Suprapubic skin (tissue), 4 donors: Measurements from ENCODE around the gene STK24. TPM values are rescaled to one million over a fixed set of nuclear protein-coding genes. Genes with fewer than 3 reads are reported as not detected.

Source experiments
- DNase-seq, 2 donors: peaks; one replicate each; pipeline ENCODE4 v3.0.0-alpha.2; 2019; ENCODE audit warnings: low spot score in 2 of 2
- H3K27ac ChIP-seq: fragments of 200-600 bp; sonication (generic); one replicate; pipeline ENCODE4 v1.5.1; 2019
- H3K27me3 ChIP-seq: fragments of 200-600 bp; sonication (generic); one replicate; pipeline ENCODE4 v1.5.1; 2019
- H3K36me3 ChIP-seq: fragments of 200-600 bp; sonication (generic); one replicate; pipeline ENCODE4 v1.5.1; 2019
- H3K4me1 ChIP-seq: fragments of 200-600 bp; sonication (generic); one replicate; pipeline ENCODE4 v1.5.1; 2019
- H3K4me3 ChIP-seq: fragments of 200-600 bp; sonication (generic); one replicate; pipeline ENCODE4 v1.5.1; 2019; ENCODE audit warnings: mild to moderate bottlenecking
- H3K9me3 ChIP-seq: fragments of 200-600 bp; sonication (generic); one replicate; pipeline ENCODE4 v1.5.1; 2019
- CTCF ChIP-seq, 2 donors: fragments of 200-600 bp in 1 of 2; fragments of 450-650 bp in 1 of 2; sonication (generic) in 1 of 2; IDR thresholded peaks; one replicate each; pipeline ENCODE4 v1.5.1; 2016 to 2019; ENCODE audit warnings: antibody characterized with exemption in 2 of 2, mild to moderate bottlenecking in 1 of 2, moderate library complexity in 1 of 2
- EP300 ChIP-seq: sonication (generic); formaldehyde crosslinking; IDR thresholded peaks from one replicate; pipeline ENCODE4 v1.6.1; 2017; ENCODE audit warnings: antibody characterized with exemption
- POLR2A ChIP-seq, 2 donors: fragments of 450-650 bp; IDR thresholded peaks; one replicate each; pipeline ENCODE4 v1.6.1; 2017; ENCODE audit warnings: antibody characterized with exemption in 2 of 2, mild to moderate bottlenecking in 2 of 2, moderate library complexity in 2 of 2
- POLR2AphosphoS5 ChIP-seq, 3 donors: sonication (generic); formaldehyde crosslinking; IDR thresholded peaks; one replicate each; pipeline ENCODE4 v1.6.1; 2017; ENCODE audit warnings: antibody characterized with exemption in 3 of 3
- WGBS: methylation state at CpG from one replicate; pipeline ENCODE4 v1.1.5; 2018; 5-methylcytosine and 5-hydroxymethylcytosine counted together
- total RNA-seq, 4 donors: library from RNA; depleted of rRNA; stranded (reverse); fragments of >200 nt; gene quantifications; one replicate each; pipeline ENCODE4 v1.1.0, GENCODE V29; 2016

The STK24 gene
- total RNA-seq, 4 donors from 2014 or later, result 132 to 200 (median 176) TPM

DNA sequence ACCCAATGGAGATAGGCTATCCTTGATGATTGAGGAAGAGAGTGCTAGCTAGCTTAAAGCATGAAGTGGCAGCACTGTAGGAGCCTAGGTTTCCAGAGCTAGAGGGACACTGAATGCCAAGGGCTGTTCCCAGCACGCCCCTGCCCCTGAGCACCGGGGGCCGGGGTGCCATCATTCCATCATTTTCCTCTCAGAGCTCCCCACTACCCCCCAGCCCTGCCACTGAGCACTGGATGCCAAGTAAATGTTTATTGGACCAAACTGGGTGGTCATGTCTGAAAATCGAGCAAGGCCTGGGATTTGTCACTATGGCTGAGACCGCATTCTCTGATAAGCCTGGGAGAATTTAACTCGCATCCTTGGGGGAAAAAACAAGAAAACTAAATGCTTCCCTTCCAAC, 142.8 kb downstream of the STK24 start:
- Histone ChIP-seq H3K4me1 (no peaks in the 10 kb centered on the region), H3K4me3 (no peak overlapping the region), H3K27me3 (no peaks in the 10 kb centered on the region), H3K36me3 (peaks cover 16% of the 10 kb centered on the region), H3K27ac (no peak overlapping the region), H3K9me3 (no peaks in the 10 kb centered on the region)
- 96% methylated on average over 6 of the region's 6 CpGs for WGBS
- TF ChIP-seq EP300 (no peak), CTCF (IDR thresholded peaks at IDR 0.05) (no peak), POLR2AphosphoS5 (IDR thresholded peaks at IDR 0.05) (no peak), POLR2A (IDR thresholded peaks at IDR 0.05) (no peak)
- no peak for DNase-seq

GRCh38 chr13:98433654-98434053, 143.3 kb downstream of the STK24 start:
- H3K27me3 ChIP-seq, result no peaks in the 10 kb centered on the region
- no peaks in the 10 kb centered on the region for H3K4me1 ChIP-seq
- no peaks in the 10 kb centered on the region for H3K9me3 ChIP-seq
- 96% methylated on average over 10 of the region's 10 CpGs for WGBS
- peaks cover 14% of the 10 kb centered on the region for H3K36me3 ChIP-seq
- no peak overlapping the region for H3K4me3 ChIP-seq
- no peak for DNase-seq
- no peak overlapping the region for H3K27ac ChIP-seq
- no peak for TF ChIP-seq POLR2A (IDR thresholded peaks at IDR 0.05)
- TF ChIP-seq POLR2AphosphoS5 (IDR thresholded peaks at IDR 0.05), result no peak
- TF ChIP-seq CTCF (IDR thresholded peaks at IDR 0.05), result no peak
- no peak for TF ChIP-seq EP300

- Histone ChIP-seq H3K27me3 (no peaks in the 10 kb centered on the region), H3K4me3 (no peak overlapping the region), H3K9me3 (no peaks in the 10 kb centered on the region), H3K36me3 (peaks cover 22% of the 10 kb centered on the region), H3K27ac (no peak overlapping the region), H3K4me1 (no peaks in the 10 kb centered on the region)
- DNase-seq, result no peak
- TF ChIP-seq EP300 (no peak), CTCF (IDR thresholded peaks at IDR 0.05) (no peak), POLR2AphosphoS5 (IDR thresholded peaks at IDR 0.05) (no peak)
- 93% methylated on average over 11 of the region's 11 CpGs for WGBS
These were observed 144.3 kb downstream of the STK24 start for GRCh38 chr13:98432638-98433037.

DNA sequence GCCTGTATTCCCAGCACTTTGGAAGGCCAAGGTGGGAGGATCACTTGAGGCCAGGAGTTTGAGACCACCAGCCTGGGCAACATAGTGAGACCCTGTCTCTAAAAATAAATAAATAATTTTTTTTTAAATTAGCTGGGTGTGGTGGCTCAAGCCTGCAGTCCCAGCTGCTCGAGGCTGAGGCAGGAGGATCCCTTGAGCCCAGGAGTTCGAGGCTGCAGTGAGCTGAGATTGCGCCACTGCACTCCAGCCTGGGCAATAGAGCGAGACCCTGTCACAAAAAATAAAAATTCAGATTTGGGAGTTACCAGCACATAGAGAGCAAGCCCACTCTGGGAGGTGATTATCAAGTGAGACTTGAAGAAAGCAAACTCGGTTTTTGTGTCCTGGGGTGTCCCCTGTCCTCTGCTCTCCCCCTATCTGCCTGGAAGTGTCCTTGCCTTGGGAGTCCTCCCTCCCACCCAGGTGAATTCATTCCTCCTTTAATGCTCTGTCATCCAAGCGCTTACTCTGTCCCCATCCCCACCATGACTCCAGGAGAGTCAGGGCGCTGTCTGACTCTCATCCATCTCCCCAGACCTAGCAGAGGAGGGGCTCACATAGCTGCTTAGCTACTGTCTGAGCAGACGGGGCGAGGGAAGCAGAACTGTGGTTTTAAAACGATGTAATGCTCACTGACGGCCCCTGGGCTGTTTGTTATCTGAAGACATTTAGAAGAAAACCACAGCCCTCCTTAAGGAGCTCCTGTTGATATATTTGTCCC, 146.8 kb downstream of the STK24 start:
- H3K27ac ChIP-seq, result no peak overlapping the region
- H3K4me1 ChIP-seq, result no peaks in the 10 kb centered on the region
- no peak overlapping the region for H3K4me3 ChIP-seq
- DNase-seq, result no peak
- no peaks in the 10 kb centered on the region for H3K27me3 ChIP-seq
- H3K36me3 ChIP-seq, result peaks cover 23% of the 10 kb centered on the region
- H3K9me3 ChIP-seq, result no peaks in the 10 kb centered on the region
- TF ChIP-seq POLR2AphosphoS5 (IDR thresholded peaks at IDR 0.05) (no peak), EP300 (no peak), POLR2A (IDR thresholded peaks at IDR 0.05) (no peak), CTCF (IDR thresholded peaks at IDR 0.05) (no peak)
- 81% methylated on average over 11 of the region's 11 CpGs for WGBS

DNA sequence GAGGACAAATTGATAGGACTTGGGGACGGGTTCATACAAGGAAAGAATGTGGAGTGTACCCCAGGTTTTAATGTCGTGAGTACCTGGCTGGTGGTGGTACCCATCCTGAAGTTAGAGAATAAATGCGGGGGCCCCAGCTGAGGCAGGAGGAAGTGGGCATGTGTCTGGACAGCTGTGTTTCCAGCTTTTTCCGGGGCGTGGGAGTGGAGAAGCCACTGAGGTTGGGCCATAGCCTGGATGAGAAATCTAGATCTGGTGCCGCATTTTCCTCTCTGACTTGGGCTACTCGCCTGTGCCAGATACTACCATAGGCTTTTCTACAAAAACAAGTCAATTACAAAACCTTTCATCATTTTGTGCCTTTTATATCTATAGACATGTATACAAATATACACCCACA, 147.4 kb downstream of the STK24 start:
- Histone ChIP-seq H3K4me3 (no peak overlapping the region), H3K27me3 (no peaks in the 10 kb centered on the region), H3K9me3 (no peaks in the 10 kb centered on the region), H3K36me3 (peaks cover 23% of the 10 kb centered on the region), H3K4me1 (no peaks in the 10 kb centered on the region), H3K27ac (no peak overlapping the region)
- 90% methylated on average over 7 of the region's 7 CpGs for WGBS
- TF ChIP-seq POLR2AphosphoS5 (IDR thresholded peaks at IDR 0.05) (no peak), POLR2A (IDR thresholded peaks at IDR 0.05) (no peak), CTCF (IDR thresholded peaks at IDR 0.05) (no peak), EP300 (no peak)
- no peak for DNase-seq
